GM19043 (cell line): ENCODE data around the gene MEGF6.

Experiments used
- ATAC-seq: cut with Tn5 transposase; IDR thresholded peaks from one replicate; pipeline ENCODE4 v1.9.1; 2021; ENCODE audit warnings: low read depth; ENCODE audit not compliant: unreplicated experiment

Gene MEGF6

GRCh38 chr1:3476666-3477065 lies 134.6 kb downstream of the MEGF6 start:
- no peak for ATAC-seq

- no peak for ATAC-seq
Observed at GRCh38 chr1:3475839-3476573, 135.3 kb downstream of the MEGF6 start.

GRCh38 chr1:3474421-3474820 lies 136.9 kb downstream of the MEGF6 start:
- ATAC-seq: no peak

GRCh38 chr1:3474016-3474415 lies 137.3 kb downstream of the MEGF6 start:
- no peak for ATAC-seq

- no peak for ATAC-seq
Observed at GRCh38 chr1:3473381-3473844, 137.9 kb downstream of the MEGF6 start.

- no peak for ATAC-seq
Observed at GRCh38 chr1:3472906-3473305, 138.4 kb downstream of the MEGF6 start.

- no peak for ATAC-seq
Observed at GRCh38 chr1:3472088-3472850, 139.0 kb downstream of the MEGF6 start.

GRCh38 chr1:3471356-3472087 lies 139.8 kb downstream of the MEGF6 start:
- ATAC-seq: no peak

GRCh38 chr1:3470650-3471355 lies 140.5 kb downstream of the MEGF6 start:
- no peak for ATAC-seq

GRCh38 chr1:3469849-3470649 lies 141.3 kb downstream of the MEGF6 start:
- no peak for ATAC-seq

GRCh38 chr1:3469104-3469848 lies 142.0 kb downstream of the MEGF6 start:
- no peak for ATAC-seq

- ATAC-seq: no peak
Observed at GRCh38 chr1:3468236-3469103, 142.8 kb downstream of the MEGF6 start.

- no peak for ATAC-seq
Observed at GRCh38 chr1:3467096-3468036, 143.9 kb downstream of the MEGF6 start.

- no peak for ATAC-seq
Observed at GRCh38 chr1:3466366-3467075, 144.8 kb downstream of the MEGF6 start.

GRCh38 chr1:3465935-3466321 lies 145.4 kb downstream of the MEGF6 start:
- ATAC-seq: no peak

GRCh38 chr1:3465091-3465934 lies 146.0 kb downstream of the MEGF6 start:
- ATAC-seq: no peak
